ENCODE data around the gene HECA. TPM values are rescaled to one million over a fixed set of nuclear protein-coding genes. Genes with fewer than 3 reads are reported as not detected.
"Not testable (repeated sequence)": the region's sequence is repeated elsewhere in the genome, so short reads cannot be mapped to it uniquely, and the experiment has no call there.

HECA gene
- total RNA-seq, 1 donor from 2014 or later = 7.4 TPM

GRCh38 chr6:139157086-139157485 lies 22.2 kb downstream of the HECA start:
- ATAC-seq = not testable (repeated sequence)

GRCh38 chr6:139159016-139159415 lies 24.1 kb downstream of the HECA start:
- DNase-seq (ENCODE audit: low spot score) = no peak
- no peak for ATAC-seq

More at GRCh38 chr6:139157086-139157485, 22.2 kb downstream of the HECA start:
- DNase-seq (ENCODE audit: low spot score) = not testable (repeated sequence)

- no peak for ATAC-seq
These were observed 26.3 kb downstream of the HECA start for GRCh38 chr6:139161169-139161568.

GRCh38 chr6:139161817-139162284 lies 27.0 kb downstream of the HECA start:
- no peak for DNase-seq (ENCODE audit: low spot score)
- no peak for ATAC-seq

More at GRCh38 chr6:139161169-139161568, 26.3 kb downstream of the HECA start:
- DNase-seq (ENCODE audit: low spot score) = no peak

- DNase-seq (ENCODE audit: low spot score) (no peak), ATAC-seq (no peak)
These were observed 29.1 kb downstream of the HECA start for GRCh38 chr6:139164001-139164400.

- no peak for DNase-seq (ENCODE audit: low spot score)
- no peak for ATAC-seq
These were observed 30.4 kb downstream of the HECA start for GRCh38 chr6:139165324-139165723.

- no peak for ATAC-seq
These were observed 31.5 kb downstream of the HECA start for GRCh38 chr6:139166238-139166955.

GRCh38 chr6:139166956-139167313 lies 32.1 kb downstream of the HECA start:
- DNase-seq (ENCODE audit: low spot score) (no peak), ATAC-seq (no peak)

More at GRCh38 chr6:139166238-139166955, 31.5 kb downstream of the HECA start:
- no peak for DNase-seq (ENCODE audit: low spot score)

- no peak for DNase-seq (ENCODE audit: low spot score)
- no peak for ATAC-seq
These were observed 37.3 kb downstream of the HECA start for GRCh38 chr6:139172151-139172550.

- no peak for DNase-seq (ENCODE audit: low spot score)
- ATAC-seq = no peak
These were observed 37.7 kb downstream of the HECA start for GRCh38 chr6:139172567-139172966.

- ATAC-seq (no peak), DNase-seq (ENCODE audit: low spot score) (no peak)
These were observed 38.3 kb downstream of the HECA start for GRCh38 chr6:139173172-139173571.

- ATAC-seq (no peak), DNase-seq (ENCODE audit: low spot score) (no peak)
These were observed 38.9 kb downstream of the HECA start for GRCh38 chr6:139173822-139174221.

GRCh38 chr6:139174961-139175360 lies 40.1 kb downstream of the HECA start:
- ATAC-seq (no peak), DNase-seq (ENCODE audit: low spot score) (no peak)

- no peak for DNase-seq (ENCODE audit: low spot score)
- no peak for ATAC-seq
These were observed 40.6 kb downstream of the HECA start for GRCh38 chr6:139175389-139175948.

GRCh38 chr6:139181236-139181635 lies 46.4 kb downstream of the HECA start:
- ATAC-seq (no peak), DNase-seq (ENCODE audit: low spot score) (no peak)

- peak; percentile 19 for ATAC-seq
- DNase-seq (ENCODE audit: low spot score) = no peak
These were observed 49.2 kb downstream of the HECA start for GRCh38 chr6:139184047-139184446.

GRCh38 chr6:139184459-139184858 lies 49.6 kb downstream of the HECA start:
- DNase-seq (ENCODE audit: low spot score) = no peak

GRCh38 chr6:139186242-139186641 lies 51.4 kb downstream of the HECA start:
- ATAC-seq (no peak), DNase-seq (ENCODE audit: low spot score) (no peak)

More at GRCh38 chr6:139184459-139184858, 49.6 kb downstream of the HECA start:
- ATAC-seq = no peak

- ATAC-seq = no peak
These were observed 51.8 kb downstream of the HECA start for GRCh38 chr6:139186692-139187091.

GRCh38 chr6:139187489-139187888 lies 52.6 kb downstream of the HECA start:
- DNase-seq (ENCODE audit: low spot score) (no peak), ATAC-seq (no peak)

More at GRCh38 chr6:139186692-139187091, 51.8 kb downstream of the HECA start:
- DNase-seq (ENCODE audit: low spot score) = no peak

GRCh38 chr6:139189665-139190064 lies 54.8 kb downstream of the HECA start:
- DNase-seq (ENCODE audit: low spot score) = no peak
- ATAC-seq = no peak

- no peak for ATAC-seq
- DNase-seq (ENCODE audit: low spot score) = no peak
These were observed 59.9 kb downstream of the HECA start for GRCh38 chr6:139194740-139195139.

Measured in left lobe of liver (tissue), 2 donors.